Measurements from ENCODE around the gene EPB41. TPM values are rescaled to one million over a fixed set of nuclear protein-coding genes. Genes with fewer than 3 reads are reported as not detected.

EPB41 gene
- total RNA-seq, 2 experiments from 2014 or later, result 138 to 145 TPM

DNA sequence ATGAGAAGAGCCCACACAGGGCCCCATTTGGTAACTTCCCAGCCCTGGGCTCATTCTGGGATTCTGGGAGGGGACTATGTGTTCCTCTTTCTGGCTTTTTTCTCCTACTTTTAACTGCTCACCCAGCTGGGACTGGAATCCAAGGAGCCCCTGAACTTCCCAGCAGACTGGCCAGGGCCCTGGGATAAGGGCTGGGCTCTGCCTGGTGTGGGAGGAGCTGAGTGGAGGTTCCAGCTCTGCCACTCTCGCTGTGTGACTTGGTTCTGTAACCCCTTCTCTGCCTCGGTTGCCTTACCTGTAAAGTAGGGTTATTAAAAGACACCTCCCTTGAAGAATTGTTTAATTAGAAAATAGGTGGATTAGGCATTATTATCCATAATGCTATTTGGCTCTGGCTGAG, 19.6 kb upstream of the EPB41 start:
- Histone ChIP-seq H3K27ac (ENCODE audit: low read depth in 1 of 2, low read length in 2 of 2) (no peak overlapping the region), H3K4me1 (ENCODE audit: insufficient read depth, low read length) (peaks cover 34% of the 10 kb centered on the region), H3K36me3 (ENCODE audit: insufficient read depth, low read length) (peaks cover 12% of the 10 kb centered on the region), H3K27me3 (ENCODE audit: control insufficient read depth in 1 of 2, insufficient read depth in 2 of 2, low read length in 2 of 2) (no peaks in the 10 kb centered on the region), H3K4me3 (ENCODE audit: low read length) (no peak overlapping the region), H3K9me3 (ENCODE audit: control insufficient read depth in 1 of 2, insufficient read depth in 1 of 2, low read length in 2 of 2) (no peaks in the 10 kb centered on the region)
- CTCF ChIA-PET, result interaction anchor here (1.0 to 1.1 kb wide), 2 partner anchors 17 to 18 kb away, joined by 3 read pairs; no protein-coding TSS in a partner anchor
- H3K4me1 Mint-ChIP-seq (ENCODE audit: low read depth), result peaks cover 46% of the 10 kb centered on the region
- TF ChIP-seq, protein P1, sequence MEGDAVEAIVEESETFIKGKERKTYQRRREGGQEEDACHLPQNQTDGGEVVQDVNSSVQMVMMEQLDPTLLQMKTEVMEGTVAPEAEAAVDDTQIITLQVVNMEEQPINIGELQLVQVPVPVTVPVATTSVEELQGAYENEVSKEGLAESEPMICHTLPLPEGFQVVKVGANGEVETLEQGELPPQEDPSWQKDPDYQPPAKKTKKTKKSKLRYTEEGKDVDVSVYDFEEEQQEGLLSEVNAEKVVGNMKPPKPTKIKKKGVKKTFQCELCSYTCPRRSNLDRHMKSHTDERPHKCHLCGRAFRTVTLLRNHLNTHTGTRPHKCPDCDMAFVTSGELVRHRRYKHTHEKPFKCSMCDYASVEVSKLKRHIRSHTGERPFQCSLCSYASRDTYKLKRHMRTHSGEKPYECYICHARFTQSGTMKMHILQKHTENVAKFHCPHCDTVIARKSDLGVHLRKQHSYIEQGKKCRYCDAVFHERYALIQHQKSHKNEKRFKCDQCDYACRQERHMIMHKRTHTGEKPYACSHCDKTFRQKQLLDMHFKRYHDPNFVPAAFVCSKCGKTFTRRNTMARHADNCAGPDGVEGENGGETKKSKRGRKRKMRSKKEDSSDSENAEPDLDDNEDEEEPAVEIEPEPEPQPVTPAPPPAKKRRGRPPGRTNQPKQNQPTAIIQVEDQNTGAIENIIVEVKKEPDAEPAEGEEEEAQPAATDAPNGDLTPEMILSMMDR (IDR thresholded peaks at IDR 0.05), result no peak
- intact Hi-C loops (cut with DNase I, micrococcal nuclease), result no loop called here
- no peaks in the 10 kb centered on the region for H3K36me3 Mint-ChIP-seq (ENCODE audit: low read depth)
- POLR2A ChIA-PET, result interaction anchor here (1.6 kb wide), 1 partner anchor 32 kb away, joined by 5 read pairs; no protein-coding TSS in a partner anchor
- no peaks in the 10 kb centered on the region for H3K27me3 Mint-ChIP-seq
- DNase-seq (no peak), ATAC-seq (ENCODE audit: poor library complexity) (no peak)
- H3K9me3 Mint-ChIP-seq, result no peaks in the 10 kb centered on the region
- H3K4me3 Mint-ChIP-seq, result no peak overlapping the region
- no peak overlapping the region for H3K27ac Mint-ChIP-seq

DNA sequence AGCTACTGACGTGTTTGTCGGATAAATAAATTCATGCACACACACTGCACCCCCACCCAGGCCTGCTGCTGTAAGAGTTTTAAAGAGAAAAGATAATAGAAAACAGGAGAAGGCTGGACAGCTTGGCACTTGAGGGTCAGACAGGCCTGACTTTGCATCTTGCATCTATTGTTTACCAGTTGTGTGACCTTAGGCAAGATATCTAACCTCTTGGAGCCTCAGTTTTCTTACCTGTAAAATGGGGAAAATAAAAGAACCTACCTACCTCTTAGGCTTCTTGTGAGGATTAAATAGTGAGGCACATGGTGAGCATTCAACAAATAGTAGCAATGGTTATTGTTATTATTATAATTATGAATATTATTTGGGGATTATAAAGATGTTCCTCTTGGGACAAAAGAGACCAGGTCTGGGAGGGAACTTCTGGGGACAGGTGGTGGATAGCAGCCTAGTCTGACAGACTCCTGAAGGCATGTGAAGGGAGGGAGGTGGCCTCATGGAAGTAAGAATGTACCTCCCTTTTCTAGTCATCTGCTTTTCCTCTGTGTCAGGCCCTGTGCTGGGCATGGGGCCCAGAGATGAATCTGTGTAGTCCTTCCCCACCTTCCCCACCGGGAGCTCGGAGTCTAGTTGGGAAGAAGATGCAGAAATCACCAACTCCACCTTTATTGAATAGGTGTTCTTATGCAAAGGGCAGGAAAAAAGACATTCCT, 18.3 kb upstream of the EPB41 start:
- Histone ChIP-seq H3K4me3 (ENCODE audit: low read length) (no peak overlapping the region), H3K27me3 (ENCODE audit: control insufficient read depth in 1 of 2, insufficient read depth in 2 of 2, low read length in 2 of 2) (no peaks in the 10 kb centered on the region), H3K36me3 (ENCODE audit: insufficient read depth, low read length) (peaks cover 12% of the 10 kb centered on the region), H3K27ac (ENCODE audit: low read depth in 1 of 2, low read length in 2 of 2) (no peak overlapping the region), H3K9me3 (ENCODE audit: control insufficient read depth in 1 of 2, insufficient read depth in 1 of 2, low read length in 2 of 2) (no peaks in the 10 kb centered on the region), H3K4me1 (ENCODE audit: insufficient read depth, low read length) (peaks cover 30% of the 10 kb centered on the region)
- ATAC-seq (ENCODE audit: poor library complexity) (no peak), DNase-seq (no peak)
- Mint-ChIP-seq H3K9me3 (no peaks in the 10 kb centered on the region), H3K4me1 (ENCODE audit: low read depth) (peaks cover 49% of the 10 kb centered on the region), H3K36me3 (ENCODE audit: low read depth) (no peaks in the 10 kb centered on the region), H3K27ac (no peak overlapping the region), H3K27me3 (no peaks in the 10 kb centered on the region), H3K4me3 (no peak overlapping the region)
- ChIA-PET POLR2A (no interaction called here), CTCF (interaction anchor here (1.0 kb wide), 1 partner anchor 88 kb away, joined by 4 read pairs; no protein-coding TSS in a partner anchor)
- TF ChIP-seq, protein P1 (IDR thresholded peaks at IDR 0.05), result no peak
- intact Hi-C loops (cut with DNase I, micrococcal nuclease), result no loop called here

DNA sequence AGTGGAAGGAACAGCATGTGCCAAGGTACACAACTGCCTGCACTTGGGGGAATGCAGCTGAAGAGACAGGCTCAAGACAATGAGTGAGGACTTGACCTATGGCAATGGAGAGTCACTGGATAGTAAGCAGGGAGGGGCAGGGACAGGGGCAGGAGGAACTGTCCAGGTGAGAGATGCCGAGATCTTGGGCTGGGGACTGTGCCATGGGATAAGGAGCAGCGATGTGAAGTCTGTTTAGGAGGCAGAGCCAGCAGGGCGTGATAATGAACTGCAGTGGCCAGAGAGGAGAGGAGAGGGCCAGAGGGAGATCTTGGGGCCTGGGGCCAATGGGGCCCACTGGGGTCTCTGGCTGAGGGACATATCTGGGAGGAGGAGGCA, 17.8 kb upstream of the EPB41 start:
- ATAC-seq (ENCODE audit: poor library complexity), result no peak
- no peaks in the 10 kb centered on the region for H3K9me3 Mint-ChIP-seq
- ChIA-PET POLR2A (no interaction called here), CTCF (interaction anchor here (1.0 kb wide), 1 partner anchor 87 kb away, joined by 4 read pairs; no protein-coding TSS in a partner anchor)
- DNase-seq, result no peak
- no peaks in the 10 kb centered on the region for H3K36me3 Mint-ChIP-seq (ENCODE audit: low read depth)
- TF ChIP-seq, protein P1 (IDR thresholded peaks at IDR 0.05), result no peak
- Histone ChIP-seq H3K9me3 (ENCODE audit: control insufficient read depth in 1 of 2, insufficient read depth in 1 of 2, low read length in 2 of 2) (no peaks in the 10 kb centered on the region), H3K27ac (ENCODE audit: low read depth in 1 of 2, low read length in 2 of 2) (no peak overlapping the region), H3K27me3 (ENCODE audit: control insufficient read depth in 1 of 2, insufficient read depth in 2 of 2, low read length in 2 of 2) (no peaks in the 10 kb centered on the region), H3K36me3 (ENCODE audit: insufficient read depth, low read length) (peaks cover 12% of the 10 kb centered on the region), H3K4me3 (ENCODE audit: low read length) (no peak overlapping the region), H3K4me1 (ENCODE audit: insufficient read depth, low read length) (peaks cover 30% of the 10 kb centered on the region)
- intact Hi-C loops (cut with DNase I, micrococcal nuclease), result no loop called here
- H3K4me1 Mint-ChIP-seq (ENCODE audit: low read depth), result peaks cover 49% of the 10 kb centered on the region
- no peak overlapping the region for H3K27ac Mint-ChIP-seq
- H3K27me3 Mint-ChIP-seq, result no peaks in the 10 kb centered on the region
- H3K4me3 Mint-ChIP-seq, result no peak overlapping the region

Data from CD4-positive, alpha-beta T cell (primary cell).